Smooth muscle cell (in vitro differentiated cells): ENCODE data around the gene TXNRD2. TPM values are rescaled to one million over a fixed set of nuclear protein-coding genes. Genes with fewer than 3 reads are reported as not detected.

Experiments used
- DNase-seq: peaks from one replicate; lab custom pipeline; 2025; ENCODE audit not compliant: unreplicated experiment; lab: John Stamatoyannopoulos, UW
- H2AFZ ChIP-seq: fragments of 200-600 bp; sonication (generic); 2 replicates; pipeline ENCODE4 v1.6.0; 2016; ENCODE audit warnings: antibody characterized with exemption, low read depth, mild to moderate bottlenecking
- H3F3A ChIP-seq: fragments of 200-600 bp; sonication (generic); 2 replicates; pipeline ENCODE4 v1.6.0; 2017; ENCODE audit warnings: antibody characterized with exemption, low read depth
- H3K27ac ChIP-seq: fragments of 200-600 bp; sonication (generic); 2 replicates; pipeline ENCODE4 v1.5.1; 2016; ENCODE audit warnings: low read depth, mild to moderate bottlenecking
- H3K27me3 ChIP-seq: fragments of 200-600 bp; sonication (generic); 2 replicates; pipeline ENCODE4 v1.6.1; 2016; ENCODE audit warnings: low read depth, mild to moderate bottlenecking
- H3K36me3 ChIP-seq: fragments of 200-600 bp; sonication (generic); 2 replicates; pipeline ENCODE4 v1.5.1; 2016; ENCODE audit warnings: low read depth
- H3K4me1 ChIP-seq: fragments of 200-600 bp; sonication (generic); 2 replicates; pipeline ENCODE4 v1.5.1; 2016; ENCODE audit warnings: low read depth
- H3K4me2 ChIP-seq: fragments of 200-600 bp; sonication (generic); 2 replicates; pipeline ENCODE4 v1.6.0; 2016; ENCODE audit warnings: mild to moderate bottlenecking
- H3K4me3 ChIP-seq: fragments of 200-600 bp; sonication (generic); 2 replicates; pipeline ENCODE4 v1.5.1; 2016; ENCODE audit warnings: mild to moderate bottlenecking
- H3K79me2 ChIP-seq: fragments of 200-600 bp; sonication (generic); 2 replicates; pipeline ENCODE4 v1.6.0; 2016; ENCODE audit warnings: low read depth, mild to moderate bottlenecking
- H3K9ac ChIP-seq: fragments of 200-600 bp; sonication (generic); 2 replicates; pipeline ENCODE4 v1.6.0; 2016; ENCODE audit warnings: low read depth
- H3K9me3 ChIP-seq: fragments of 200-600 bp; sonication (generic); replicated peaks from 2 replicates; pipeline ENCODE4 v1.5.1; 2016; ENCODE audit warnings: low read depth
- H4K20me1 ChIP-seq: fragments of 200-600 bp; sonication (generic); 2 replicates; pipeline ENCODE4 v1.6.0; 2016; ENCODE audit warnings: low read depth
- CTCF ChIP-seq: fragments of 200-600 bp; sonication (generic); IDR thresholded peaks from 2 replicates; pipeline ENCODE4 v1.5.1; 2017; ENCODE audit warnings: borderline replicate concordance, mild to moderate bottlenecking, antibody characterized with exemption; ENCODE audit not compliant: insufficient read depth, poor library complexity, severe bottlenecking
- WGBS: methylation state at CpG from one replicate; pipeline ENCODE4 v1.1.7; 2016; ENCODE audit warnings: low lambda C conversion rate; 5-methylcytosine and 5-hydroxymethylcytosine counted together
- polyA plus RNA-seq: library from polyadenylated mRNA; unstranded; fragments of >200 nt; fragmentation: Nextera tagmentation; extraction: Ambion mirVana; gene quantifications from 2 replicates; pipeline ENCODE4 v1.2.1, GENCODE V29; 2016
- total RNA-seq: library from RNA; depleted of rRNA; stranded (reverse); fragments of >200 nt; gene quantifications from 2 replicates; pipeline ENCODE4 v1.2.3, GENCODE V29; 2014

TXNRD2 gene
- total and polyA plus RNA-seq, 2 experiments from 2014 or later, result 3.2 TPM; not detected in 1

DNA sequence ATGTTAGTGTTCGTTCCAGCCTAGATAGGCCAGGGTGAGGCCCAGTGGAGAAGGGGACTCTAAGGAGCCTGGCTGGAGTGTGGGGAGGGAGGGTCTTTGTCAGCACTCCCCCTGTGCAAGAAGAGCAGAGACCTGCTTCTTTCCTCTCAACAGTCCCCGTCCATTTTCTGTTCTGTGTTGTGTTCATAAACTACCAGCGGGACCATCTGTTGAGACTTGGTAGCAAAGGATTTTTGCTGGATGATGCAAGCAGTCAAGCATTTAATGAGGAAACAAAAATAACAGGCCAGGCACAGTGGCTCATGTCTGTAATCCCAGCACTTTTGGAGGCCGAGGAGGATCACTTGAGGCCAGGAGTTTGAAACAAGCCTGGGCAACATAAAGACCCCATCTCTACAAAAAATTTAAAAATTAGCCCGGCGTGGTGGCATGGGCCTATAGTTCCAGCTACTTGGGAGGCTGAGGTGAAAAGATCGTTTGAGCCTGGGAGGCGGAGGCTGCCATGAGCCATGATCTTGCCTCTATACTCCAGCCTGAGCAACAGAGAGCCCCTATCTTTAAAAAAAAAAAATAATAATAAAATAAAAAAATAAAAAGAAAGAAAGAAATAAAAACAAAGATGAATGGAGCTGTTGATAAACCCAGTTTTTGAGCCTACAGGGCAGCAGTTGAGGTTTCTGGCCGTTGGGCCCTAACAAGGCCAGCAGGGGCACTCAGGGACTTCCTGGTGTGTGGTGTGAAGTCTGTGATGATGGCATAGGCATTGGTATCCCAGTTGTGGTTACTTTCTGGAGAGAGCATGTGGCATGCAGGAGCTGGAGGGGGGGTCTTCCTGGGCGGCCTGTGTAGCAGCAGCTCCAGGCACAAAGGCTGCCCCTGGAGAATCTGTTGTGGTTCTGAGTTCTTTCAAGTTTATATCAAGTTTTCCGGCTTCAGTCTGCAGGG is 1.7 kb upstream of the TXNRD2 start:
- Histone ChIP-seq H3K4me1 (peaks cover 15% of the 10 kb centered on the region), H4K20me1 (no peaks in the 10 kb centered on the region), H3K9me3 (no peaks in the 10 kb centered on the region), H3K79me2 (no peaks in the 10 kb centered on the region), H3K36me3 (no peaks in the 10 kb centered on the region), H3K4me2 (peak overlapping the region; percentile 54), H3K27ac (peak overlapping the region; percentile 89), H3F3A (peaks cover 7% of the 10 kb centered on the region), H3K27me3 (no peaks in the 10 kb centered on the region), H3K9ac (peak overlapping the region; percentile 73), H3K4me3 (no peak overlapping the region), H2AFZ (peak overlapping the region; percentile 23)
- no peak for TF ChIP-seq CTCF
- DNase-seq, result no peak
- WGBS, result 35% methylated on average over 11 of the region's 11 CpGs

DNA sequence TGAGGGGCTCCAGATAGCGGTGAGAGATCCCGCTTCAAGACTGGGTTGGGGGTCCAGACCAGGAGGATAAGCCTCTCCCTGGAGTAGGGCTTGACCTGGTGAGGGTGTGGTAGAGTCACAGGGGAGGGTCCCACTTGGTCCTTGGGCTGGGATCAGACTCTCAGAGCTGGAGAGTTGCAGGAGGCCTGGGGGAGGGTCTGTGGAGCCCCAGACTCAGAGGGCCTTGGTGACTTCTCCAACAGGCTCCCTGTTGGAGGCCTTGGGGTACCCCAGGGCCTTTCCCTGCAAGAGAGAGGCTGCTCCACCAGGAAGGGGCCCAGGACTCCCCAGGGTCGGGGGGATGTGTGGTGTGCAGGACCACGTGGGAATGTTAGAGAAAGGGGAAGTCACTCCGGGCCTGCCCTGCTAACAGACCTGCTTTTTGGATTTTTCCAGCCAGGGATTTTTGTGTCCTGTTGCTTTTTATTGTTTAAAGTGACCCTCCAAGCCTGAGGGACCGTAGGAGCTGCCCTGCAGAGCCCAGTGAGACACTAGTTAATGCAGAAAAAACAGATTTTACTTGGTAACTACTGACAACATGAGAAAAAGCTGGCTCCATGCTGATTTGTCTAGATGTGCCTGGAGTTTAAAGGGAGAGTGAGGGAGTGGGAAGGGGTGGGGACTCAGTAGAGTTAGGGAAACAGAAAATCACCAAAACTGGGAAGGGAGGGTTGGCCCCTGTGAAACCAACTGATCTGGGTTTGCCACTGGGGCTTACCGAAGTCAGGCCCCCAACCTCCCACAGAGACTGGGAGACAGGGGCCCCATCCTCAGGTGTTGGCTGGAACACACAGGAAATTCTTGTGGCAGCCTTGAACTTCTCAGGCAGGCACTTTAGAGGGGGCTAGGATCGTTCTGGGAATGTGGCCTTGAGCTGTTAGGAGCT is 801 bp upstream of the TXNRD2 start:
- Histone ChIP-seq H3K27ac (peak overlapping the region; percentile 89), H3K4me1 (peaks cover 15% of the 10 kb centered on the region), H3K79me2 (no peaks in the 10 kb centered on the region), H3K4me2 (peak overlapping the region; percentile 54), H3K9me3 (no peaks in the 10 kb centered on the region), H3K36me3 (no peaks in the 10 kb centered on the region), H3K9ac (peak overlapping the region; percentile 73), H4K20me1 (no peaks in the 10 kb centered on the region), H3F3A (peaks cover 7% of the 10 kb centered on the region), H3K27me3 (no peaks in the 10 kb centered on the region), H2AFZ (peak overlapping the region; percentile 23), H3K4me3 (no peak overlapping the region)
- no peak for DNase-seq
- TF ChIP-seq CTCF, result no peak
- 54% methylated on average over 8 of the region's 8 CpGs for WGBS

- TF ChIP-seq CTCF, result no peak
- DNase-seq, result no peak
- H3K27ac ChIP-seq, result no peak overlapping the region
- no peaks in the 10 kb centered on the region for H3K79me2 ChIP-seq
- WGBS, result 93% methylated on average over 21 of the region's 21 CpGs
- no peaks in the 10 kb centered on the region for H4K20me1 ChIP-seq
- no peak overlapping the region for H3K4me2 ChIP-seq
- no peaks in the 10 kb centered on the region for H3K36me3 ChIP-seq
- H3F3A ChIP-seq, result peaks cover 7% of the 10 kb centered on the region
- H3K9ac ChIP-seq, result no peak overlapping the region
- H3K4me3 ChIP-seq, result no peak overlapping the region
- H3K4me1 ChIP-seq, result peaks cover 15% of the 10 kb centered on the region
- H2AFZ ChIP-seq, result no peak overlapping the region
- no peaks in the 10 kb centered on the region for H3K9me3 ChIP-seq
- no peaks in the 10 kb centered on the region for H3K27me3 ChIP-seq
Measured at GRCh38 chr22:19940536-19941364, 868 bp downstream of the TXNRD2 start.
